ENCODE data around the gene ZCCHC7.
"Not testable (repeated sequence)": the region's sequence is repeated elsewhere in the genome, so short reads cannot be mapped to it uniquely, and the experiment has no call there.

ZCCHC7 gene

DNA sequence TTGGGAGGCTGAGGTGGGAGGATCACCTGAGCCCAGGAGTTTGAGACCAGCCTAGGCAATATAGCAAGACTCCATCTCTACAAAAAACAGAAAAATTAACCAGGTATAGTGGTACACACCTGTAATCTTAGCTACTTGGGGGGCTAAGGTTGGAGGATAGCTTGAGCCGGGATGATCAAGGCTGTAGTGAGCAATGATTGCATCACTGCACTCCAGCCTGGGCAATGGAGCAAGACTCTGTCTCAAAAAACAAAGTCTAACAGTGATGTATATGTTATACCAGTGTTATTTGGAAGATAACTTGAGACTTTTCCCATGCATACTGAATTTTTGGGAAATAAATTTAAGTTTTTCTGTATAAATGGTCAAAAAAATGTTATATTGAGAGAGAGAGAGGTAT lies 146.3 kb downstream of the ZCCHC7 start:
- H3K27me3 ChIP-seq (ENCODE audit: insufficient read depth, low read length): no peaks in the 10 kb centered on the region
- no peaks in the 10 kb centered on the region for H3K4me1 ChIP-seq (ENCODE audit: insufficient read depth, low read length)
- H3K9me3 ChIP-seq (ENCODE audit: low read length): no peaks in the 10 kb centered on the region
- no peaks in the 10 kb centered on the region for H3K36me3 ChIP-seq (ENCODE audit: insufficient read depth, low read length)
- H3K4me3 ChIP-seq (ENCODE audit: low read length): no peak overlapping the region
- H2AFZ ChIP-seq (ENCODE audit: low read depth, low read length): no peak overlapping the region

DNA sequence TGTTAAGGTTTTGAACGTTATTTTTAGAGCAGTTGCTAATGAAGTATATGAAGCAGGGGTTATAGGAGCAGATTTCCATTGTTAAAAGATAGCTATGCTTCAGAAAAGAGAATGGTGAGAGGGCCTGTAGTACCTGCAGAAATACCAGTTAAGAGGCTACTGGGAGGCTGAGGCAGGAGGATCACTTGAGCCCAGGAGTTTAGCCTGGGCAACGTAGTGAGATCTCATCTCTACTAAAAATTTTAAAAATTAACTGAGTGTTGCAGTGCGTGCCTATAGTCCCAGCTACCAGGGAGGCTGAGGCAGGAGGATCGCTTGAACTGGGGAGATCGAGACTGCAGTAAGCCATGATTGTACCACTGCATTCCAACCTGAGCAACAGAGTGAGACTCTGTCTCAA lies 148.8 kb downstream of the ZCCHC7 start:
- H3K4me1 ChIP-seq (ENCODE audit: insufficient read depth, low read length): no peaks in the 10 kb centered on the region
- no peaks in the 10 kb centered on the region for H3K27me3 ChIP-seq (ENCODE audit: insufficient read depth, low read length)
- H3K36me3 ChIP-seq (ENCODE audit: insufficient read depth, low read length): no peaks in the 10 kb centered on the region
- no peaks in the 10 kb centered on the region for H3K9me3 ChIP-seq (ENCODE audit: low read length)
- H3K4me3 ChIP-seq (ENCODE audit: low read length): no peak overlapping the region
- H2AFZ ChIP-seq (ENCODE audit: low read depth, low read length): no peak overlapping the region

DNA sequence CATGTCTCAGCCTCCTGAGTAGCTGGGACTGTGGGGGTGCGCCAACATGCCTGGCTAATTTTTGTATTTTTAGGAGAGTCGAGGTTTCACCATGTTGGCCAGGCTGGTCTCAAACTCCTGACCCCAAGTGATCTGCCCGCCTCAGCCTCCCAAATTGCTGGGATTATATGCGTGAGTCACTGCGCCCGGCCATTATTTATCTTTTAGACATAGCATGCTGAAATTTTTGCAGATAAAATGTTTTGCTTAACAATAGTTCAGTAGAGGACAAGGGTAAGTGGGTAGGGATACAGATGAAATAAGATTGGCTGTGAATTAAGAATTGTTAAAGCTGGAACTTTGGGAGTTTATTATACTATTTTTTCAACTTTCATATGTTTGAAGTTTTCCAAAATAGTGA lies 151.3 kb downstream of the ZCCHC7 start:
- Histone ChIP-seq H3K9me3 (ENCODE audit: low read length) (no peaks in the 10 kb centered on the region), H3K4me1 (ENCODE audit: insufficient read depth, low read length) (no peaks in the 10 kb centered on the region), H3K36me3 (ENCODE audit: insufficient read depth, low read length) (no peaks in the 10 kb centered on the region), H3K27me3 (ENCODE audit: insufficient read depth, low read length) (no peaks in the 10 kb centered on the region), H2AFZ (ENCODE audit: low read depth, low read length) (no peak overlapping the region), H3K4me3 (ENCODE audit: low read length) (no peak overlapping the region)

DNA sequence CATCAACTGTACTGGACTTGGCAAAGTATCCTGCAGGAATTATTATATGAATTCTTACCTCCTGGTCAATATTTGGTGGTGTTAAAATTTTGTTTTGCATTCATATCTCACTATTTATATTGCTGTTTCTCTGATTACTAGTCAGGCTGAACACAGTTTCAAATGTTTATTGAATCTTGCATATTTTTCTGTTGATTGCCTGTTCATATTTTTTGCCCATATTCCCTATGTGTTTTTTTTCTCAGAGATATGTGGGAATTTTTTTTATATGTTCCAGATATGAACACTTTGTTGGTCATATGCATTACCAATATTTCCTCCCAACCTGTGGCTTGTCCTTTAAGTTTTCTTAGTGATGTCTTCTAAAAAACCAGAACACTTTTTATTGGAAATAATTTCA lies 153.2 kb downstream of the ZCCHC7 start:
- no peak overlapping the region for H3K4me3 ChIP-seq (ENCODE audit: low read length)
- H3K36me3 ChIP-seq (ENCODE audit: insufficient read depth, low read length): no peaks in the 10 kb centered on the region
- H3K27me3 ChIP-seq (ENCODE audit: insufficient read depth, low read length): no peaks in the 10 kb centered on the region
- H3K9me3 ChIP-seq (ENCODE audit: low read length): peaks cover 2% of the 10 kb centered on the region
- H3K4me1 ChIP-seq (ENCODE audit: insufficient read depth, low read length): no peaks in the 10 kb centered on the region
- no peak overlapping the region for H2AFZ ChIP-seq (ENCODE audit: low read depth, low read length)

DNA sequence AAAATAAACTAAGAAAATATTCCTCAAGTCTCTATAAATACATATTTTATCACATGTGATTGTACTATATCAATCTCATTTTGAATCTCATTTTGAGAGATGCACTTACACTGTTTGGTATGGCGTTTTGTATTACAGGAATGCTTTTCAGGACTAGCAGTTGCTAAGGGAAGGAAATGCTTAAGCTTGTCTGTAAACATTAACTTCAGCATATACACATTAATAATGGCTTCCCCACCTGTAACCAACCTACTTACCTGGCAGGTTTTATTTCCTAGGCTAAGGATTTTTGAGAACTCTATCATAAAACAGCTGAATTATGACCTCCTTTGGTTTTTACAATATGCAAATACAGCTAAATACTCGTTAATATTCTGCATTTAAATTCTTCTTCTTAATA lies 161.2 kb downstream of the ZCCHC7 start:
- peaks cover 17% of the 10 kb centered on the region for H3K4me1 ChIP-seq (ENCODE audit: insufficient read depth, low read length)
- peaks cover 2% of the 10 kb centered on the region for H3K9me3 ChIP-seq (ENCODE audit: low read length)
- H3K36me3 ChIP-seq (ENCODE audit: insufficient read depth, low read length): no peaks in the 10 kb centered on the region
- H3K4me3 ChIP-seq (ENCODE audit: low read length): no peak overlapping the region
- no peaks in the 10 kb centered on the region for H3K27me3 ChIP-seq (ENCODE audit: insufficient read depth, low read length)
- H2AFZ ChIP-seq (ENCODE audit: low read depth, low read length): no peak overlapping the region

DNA sequence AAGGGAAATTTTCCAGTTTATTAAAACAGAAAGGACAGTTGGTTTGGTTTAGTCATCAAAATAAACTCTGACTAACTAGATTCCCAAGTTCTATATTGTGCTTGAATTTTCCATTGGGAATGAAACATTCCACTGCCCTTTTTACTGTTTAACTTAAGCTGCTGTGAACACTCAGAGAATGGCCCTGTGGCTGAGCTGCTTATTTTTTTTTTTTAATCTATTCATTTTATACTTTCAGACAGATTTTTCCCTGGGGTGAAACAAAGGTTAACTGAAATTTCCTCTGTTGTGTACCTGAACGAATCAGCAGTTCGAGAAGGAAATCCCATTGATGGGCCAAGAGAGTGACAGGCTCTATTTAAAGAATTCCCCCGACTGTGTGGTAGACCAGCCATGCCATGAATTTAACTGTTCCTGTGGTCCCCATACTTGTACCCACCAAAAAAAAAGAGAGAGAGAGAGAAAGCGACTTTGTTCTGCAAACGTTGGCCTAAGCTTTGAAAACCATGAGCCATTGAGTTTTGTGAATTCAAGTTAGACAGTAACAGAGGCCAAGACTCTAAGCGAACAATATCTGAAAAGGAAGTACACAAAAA lies 163.5 kb downstream of the ZCCHC7 start:
- H3K27me3 ChIP-seq (ENCODE audit: insufficient read depth, low read length): no peaks in the 10 kb centered on the region
- H3K9me3 ChIP-seq (ENCODE audit: low read length): no peaks in the 10 kb centered on the region
- no peaks in the 10 kb centered on the region for H3K36me3 ChIP-seq (ENCODE audit: insufficient read depth, low read length)
- no peak overlapping the region for H3K4me3 ChIP-seq (ENCODE audit: low read length)
- H3K4me1 ChIP-seq (ENCODE audit: insufficient read depth, low read length): peaks cover 17% of the 10 kb centered on the region
- no peak overlapping the region for H2AFZ ChIP-seq (ENCODE audit: low read depth, low read length)

DNA sequence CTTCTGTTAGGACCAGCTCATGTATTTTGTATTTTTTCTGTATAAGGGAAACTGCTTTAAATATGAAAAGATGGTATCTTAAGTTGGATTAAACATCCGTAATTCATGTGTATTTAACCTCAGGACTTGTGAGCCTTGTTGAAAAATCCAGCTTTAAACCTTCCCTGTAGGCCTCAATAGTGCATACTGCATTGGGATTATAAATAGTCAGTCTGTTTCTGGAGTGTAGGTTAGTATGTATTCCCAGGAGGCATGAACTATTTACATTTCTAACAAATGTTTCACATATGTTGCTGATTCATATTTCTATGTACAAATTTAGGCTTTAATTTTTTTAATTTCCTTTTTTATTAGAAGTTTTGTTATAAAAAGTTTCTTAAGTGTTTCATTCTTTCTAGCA lies 164.3 kb downstream of the ZCCHC7 start:
- Histone ChIP-seq H3K27me3 (ENCODE audit: insufficient read depth, low read length) (no peaks in the 10 kb centered on the region), H3K4me3 (ENCODE audit: low read length) (no peak overlapping the region), H3K4me1 (ENCODE audit: insufficient read depth, low read length) (peaks cover 17% of the 10 kb centered on the region), H3K9me3 (ENCODE audit: low read length) (no peaks in the 10 kb centered on the region), H3K36me3 (ENCODE audit: insufficient read depth, low read length) (no peaks in the 10 kb centered on the region), H2AFZ (ENCODE audit: low read depth, low read length) (no peak overlapping the region)

DNA sequence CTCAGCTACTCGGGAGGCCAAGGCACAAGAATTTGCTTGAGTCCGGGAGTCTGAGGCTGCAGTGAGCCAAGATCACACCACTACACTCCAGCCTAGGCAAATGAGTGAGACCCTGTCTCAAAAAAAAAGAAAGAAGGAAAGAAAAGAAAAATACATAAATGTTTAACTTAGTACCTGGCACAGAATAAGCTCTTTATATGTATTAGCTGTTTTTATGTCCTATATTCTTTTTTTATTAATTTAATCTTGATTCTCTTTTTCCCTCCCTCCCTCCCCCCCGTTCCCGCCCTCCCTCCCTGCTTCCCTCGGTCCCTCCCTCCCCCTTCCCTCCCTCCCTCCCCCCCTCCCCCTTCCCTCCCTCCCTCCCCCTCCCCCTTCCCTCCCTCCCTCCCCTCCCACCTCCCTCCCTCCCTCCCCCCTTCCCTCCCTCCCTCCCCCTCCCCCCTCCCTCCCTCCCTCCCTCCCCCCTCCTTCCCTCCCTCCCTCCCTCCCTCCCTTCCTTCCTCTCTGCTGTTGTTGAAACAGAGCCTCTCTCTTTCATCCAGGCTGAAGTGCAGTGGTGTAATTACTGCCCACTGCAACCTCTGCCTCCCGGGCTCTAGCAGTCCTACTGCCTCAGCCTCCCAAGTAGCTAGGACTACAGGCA lies 166.3 kb downstream of the ZCCHC7 start:
- no peaks in the 10 kb centered on the region for H3K27me3 ChIP-seq (ENCODE audit: insufficient read depth, low read length)
- no peak overlapping the region for H2AFZ ChIP-seq (ENCODE audit: low read depth, low read length)
- H3K9me3 ChIP-seq (ENCODE audit: low read length): no peaks in the 10 kb centered on the region
- no peaks in the 10 kb centered on the region for H3K36me3 ChIP-seq (ENCODE audit: insufficient read depth, low read length)
- no peak overlapping the region for H3K4me3 ChIP-seq (ENCODE audit: low read length)
- peaks cover 17% of the 10 kb centered on the region for H3K4me1 ChIP-seq (ENCODE audit: insufficient read depth, low read length)

DNA sequence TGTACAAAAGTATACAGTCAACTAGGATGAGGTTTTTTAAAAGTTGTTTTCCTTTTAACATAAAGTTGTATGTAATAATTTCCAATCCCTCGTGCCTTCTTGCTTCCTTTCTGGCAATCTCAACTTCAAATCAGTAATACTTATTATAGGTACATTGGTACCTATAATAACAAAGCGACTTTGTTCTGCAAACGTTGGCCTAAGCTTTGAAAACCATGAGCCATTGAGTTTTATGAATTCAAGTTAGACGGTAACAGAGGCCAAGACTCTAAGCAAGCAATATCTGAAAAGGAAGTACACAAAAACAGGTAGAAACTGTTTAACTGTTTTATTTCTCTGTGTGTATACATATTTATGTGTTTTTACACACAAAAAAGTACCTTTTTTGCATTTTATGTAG lies 166.9 kb downstream of the ZCCHC7 start:
- H3K36me3 ChIP-seq (ENCODE audit: insufficient read depth, low read length): no peaks in the 10 kb centered on the region
- no peaks in the 10 kb centered on the region for H3K9me3 ChIP-seq (ENCODE audit: low read length)
- peaks cover 17% of the 10 kb centered on the region for H3K4me1 ChIP-seq (ENCODE audit: insufficient read depth, low read length)
- H2AFZ ChIP-seq (ENCODE audit: low read depth, low read length): no peak overlapping the region
- no peaks in the 10 kb centered on the region for H3K27me3 ChIP-seq (ENCODE audit: insufficient read depth, low read length)
- H3K4me3 ChIP-seq (ENCODE audit: low read length): no peak overlapping the region

DNA sequence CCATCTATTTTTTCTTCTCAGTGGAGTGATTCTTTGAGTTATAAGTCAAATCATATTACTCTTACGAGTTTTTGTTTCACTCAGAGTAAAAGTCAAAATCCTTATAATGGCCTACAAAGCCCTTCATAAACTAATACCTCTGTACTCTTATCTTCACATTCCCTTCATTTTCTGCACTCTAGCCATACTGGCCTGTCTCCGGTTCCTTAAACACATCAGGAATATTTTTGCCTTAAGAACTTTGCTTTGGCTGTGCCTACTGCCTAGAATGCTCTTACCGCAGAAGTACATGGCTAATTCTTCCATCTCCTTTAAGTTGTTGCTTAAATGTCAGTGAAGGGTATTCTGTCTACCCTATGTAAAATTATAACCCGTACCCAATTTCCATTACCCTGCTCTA lies 169.3 kb downstream of the ZCCHC7 start:
- Histone ChIP-seq H3K36me3 (ENCODE audit: insufficient read depth, low read length) (no peaks in the 10 kb centered on the region), H3K4me3 (ENCODE audit: low read length) (no peak overlapping the region), H3K9me3 (ENCODE audit: low read length) (no peaks in the 10 kb centered on the region), H3K4me1 (ENCODE audit: insufficient read depth, low read length) (peaks cover 8% of the 10 kb centered on the region), H2AFZ (ENCODE audit: low read depth, low read length) (no peak overlapping the region), H3K27me3 (ENCODE audit: insufficient read depth, low read length) (no peaks in the 10 kb centered on the region)

DNA sequence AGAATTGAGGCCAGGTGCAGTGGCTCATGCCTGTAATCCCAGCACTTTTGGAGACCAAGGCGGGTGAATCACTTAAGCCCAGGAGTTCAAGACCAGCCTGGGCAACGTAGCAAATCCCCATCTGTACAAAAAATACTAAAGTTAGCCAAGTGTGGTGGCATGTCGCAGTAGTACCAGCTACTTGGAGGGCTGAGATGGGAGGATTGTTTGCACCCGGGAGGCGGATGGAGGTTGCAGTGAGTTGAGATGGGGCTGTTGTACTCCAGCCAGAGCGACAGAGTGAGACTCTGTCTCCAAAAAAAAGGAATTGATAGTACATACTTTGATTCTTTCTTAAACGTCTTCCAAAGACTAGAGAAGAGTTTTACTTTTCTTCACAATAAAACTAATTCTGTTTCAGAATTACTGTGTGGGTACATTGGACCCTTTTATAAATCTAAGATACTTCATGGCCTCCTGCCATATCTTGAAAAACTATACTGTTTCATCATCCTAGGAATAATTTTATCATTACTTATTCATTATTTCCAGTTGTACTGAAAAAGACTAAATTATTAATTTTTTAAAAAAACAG lies 170.1 kb downstream of the ZCCHC7 start:
- no peak overlapping the region for H3K4me3 ChIP-seq (ENCODE audit: low read length)
- H3K4me1 ChIP-seq (ENCODE audit: insufficient read depth, low read length): peaks cover 7% of the 10 kb centered on the region
- H2AFZ ChIP-seq (ENCODE audit: low read depth, low read length): no peak overlapping the region
- no peaks in the 10 kb centered on the region for H3K27me3 ChIP-seq (ENCODE audit: insufficient read depth, low read length)
- no peaks in the 10 kb centered on the region for H3K36me3 ChIP-seq (ENCODE audit: insufficient read depth, low read length)
- no peaks in the 10 kb centered on the region for H3K9me3 ChIP-seq (ENCODE audit: low read length)

DNA sequence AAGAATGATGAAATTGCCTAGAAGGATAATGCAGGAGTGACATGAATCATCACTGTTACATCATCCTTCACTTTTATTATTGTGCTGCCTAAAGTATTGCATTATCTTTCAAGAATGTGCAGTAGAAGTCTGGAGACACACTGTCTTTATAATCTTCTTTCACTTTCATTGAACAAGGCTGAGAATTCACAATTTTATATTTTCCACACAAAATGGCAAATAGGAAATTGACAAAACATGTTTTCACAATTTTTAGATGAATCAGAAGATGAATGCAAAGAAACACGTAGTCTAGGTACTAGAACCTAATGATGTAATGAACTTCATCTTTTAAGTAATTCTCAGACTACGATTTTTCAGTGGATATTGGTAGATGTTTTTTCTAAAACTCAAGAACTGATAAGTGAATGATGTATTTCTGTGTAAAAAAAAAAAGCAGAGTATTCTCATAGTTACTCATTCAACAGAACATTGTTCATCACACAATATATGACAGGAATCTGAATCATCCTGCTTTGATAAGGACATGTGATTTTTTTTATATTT lies 170.6 kb downstream of the ZCCHC7 start:
- no peaks in the 10 kb centered on the region for H3K9me3 ChIP-seq (ENCODE audit: low read length)
- H3K27me3 ChIP-seq (ENCODE audit: insufficient read depth, low read length): no peaks in the 10 kb centered on the region
- H3K4me1 ChIP-seq (ENCODE audit: insufficient read depth, low read length): peaks cover 7% of the 10 kb centered on the region
- no peaks in the 10 kb centered on the region for H3K36me3 ChIP-seq (ENCODE audit: insufficient read depth, low read length)
- H2AFZ ChIP-seq (ENCODE audit: low read depth, low read length): no peak overlapping the region
- no peak overlapping the region for H3K4me3 ChIP-seq (ENCODE audit: low read length)

DNA sequence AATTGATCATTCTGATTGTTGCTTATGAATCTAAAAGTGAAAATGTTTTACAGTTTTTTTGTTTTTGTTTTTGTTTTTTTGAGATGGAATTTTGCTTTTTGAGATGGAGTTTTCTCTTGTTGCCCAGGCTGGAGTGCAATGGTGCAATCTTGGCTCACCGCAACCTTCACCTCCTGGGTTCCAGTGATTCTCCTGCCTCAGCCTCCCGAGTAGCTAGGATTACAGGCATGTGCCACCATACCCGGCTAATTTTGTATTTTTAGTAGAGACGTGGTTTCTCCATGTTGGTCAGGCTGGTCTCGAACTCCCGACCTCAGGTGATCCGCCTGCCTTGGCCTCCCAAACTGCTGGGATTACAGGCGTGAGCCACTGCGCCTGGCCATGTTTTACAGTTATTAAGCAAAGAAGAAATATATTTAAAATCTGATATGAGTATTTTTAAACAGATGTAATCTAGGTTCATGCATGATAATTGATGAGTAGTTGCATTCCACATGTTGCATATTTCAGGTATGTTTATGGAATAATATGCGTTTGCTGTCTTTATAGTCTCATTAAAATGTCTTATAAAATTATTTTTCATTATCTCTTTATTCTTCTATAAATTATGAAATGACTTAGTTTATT lies 171.4 kb downstream of the ZCCHC7 start:
- not testable (repeated sequence) for H3K4me3 ChIP-seq (ENCODE audit: low read length); H3K36me3 ChIP-seq (ENCODE audit: insufficient read depth, low read length); H3K27me3 ChIP-seq (ENCODE audit: insufficient read depth, low read length); H2AFZ ChIP-seq (ENCODE audit: low read depth, low read length); H3K4me1 ChIP-seq (ENCODE audit: insufficient read depth, low read length); H3K9me3 ChIP-seq (ENCODE audit: low read length)
